Esophagus muscularis mucosa (tissue), 4 donors: ENCODE data around the gene IGBP1.

Experiments
- EP300 ChIP-seq: sonication (generic); formaldehyde crosslinking; IDR thresholded peaks from one replicate; pipeline ENCODE4 v1.6.1; 2017; ENCODE audit warnings: antibody characterized with exemption
- POLR2A ChIP-seq: fragments of 450-650 bp; IDR thresholded peaks from one replicate; pipeline ENCODE4 v1.6.1; 2017; ENCODE audit warnings: antibody characterized with exemption, moderate library complexity, mild to moderate bottlenecking, low read depth
- POLR2AphosphoS5 ChIP-seq, 2 donors: sonication (generic); formaldehyde crosslinking; IDR thresholded peaks; one replicate each; pipeline ENCODE4 v1.6.1; 2017; ENCODE audit warnings: antibody characterized with exemption in 2 of 2
- TF ChIP-seq, protein P1 (sequence below), 3 experiments: fragments of 200-600 bp in 2 of 3; fragments of 450-650 bp in 1 of 3; sonication (generic) in 2 of 3; IDR thresholded peaks; one replicate each; pipeline ENCODE4 v1.5.1; 2017 to 2019; ENCODE audit warnings: antibody characterized with exemption in 3 of 3, mild to moderate bottlenecking in 2 of 3, moderate library complexity in 1 of 3

GRCh38 chrX:70088751-70089150 is 44.5 kb upstream of the IGBP1 start:
- no peak for TF ChIP-seq POLR2AphosphoS5 (IDR thresholded peaks at IDR 0.05)
- TF ChIP-seq, protein P1, sequence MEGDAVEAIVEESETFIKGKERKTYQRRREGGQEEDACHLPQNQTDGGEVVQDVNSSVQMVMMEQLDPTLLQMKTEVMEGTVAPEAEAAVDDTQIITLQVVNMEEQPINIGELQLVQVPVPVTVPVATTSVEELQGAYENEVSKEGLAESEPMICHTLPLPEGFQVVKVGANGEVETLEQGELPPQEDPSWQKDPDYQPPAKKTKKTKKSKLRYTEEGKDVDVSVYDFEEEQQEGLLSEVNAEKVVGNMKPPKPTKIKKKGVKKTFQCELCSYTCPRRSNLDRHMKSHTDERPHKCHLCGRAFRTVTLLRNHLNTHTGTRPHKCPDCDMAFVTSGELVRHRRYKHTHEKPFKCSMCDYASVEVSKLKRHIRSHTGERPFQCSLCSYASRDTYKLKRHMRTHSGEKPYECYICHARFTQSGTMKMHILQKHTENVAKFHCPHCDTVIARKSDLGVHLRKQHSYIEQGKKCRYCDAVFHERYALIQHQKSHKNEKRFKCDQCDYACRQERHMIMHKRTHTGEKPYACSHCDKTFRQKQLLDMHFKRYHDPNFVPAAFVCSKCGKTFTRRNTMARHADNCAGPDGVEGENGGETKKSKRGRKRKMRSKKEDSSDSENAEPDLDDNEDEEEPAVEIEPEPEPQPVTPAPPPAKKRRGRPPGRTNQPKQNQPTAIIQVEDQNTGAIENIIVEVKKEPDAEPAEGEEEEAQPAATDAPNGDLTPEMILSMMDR (IDR thresholded peaks at IDR 0.05), result no peak
- TF ChIP-seq POLR2A, result no peak
- no peak for TF ChIP-seq EP300
